NB4 (cell line): ENCODE results near the gene LSM6.

Experiments used
- DNase-seq: peaks from one replicate; pipeline ENCODE4 v3.0.0; 2010; ENCODE audit warnings: low read depth
- H3K4me3 ChIP-seq: one replicate; pipeline ENCODE4 v1.5.1; 2011; ENCODE audit warnings: mild to moderate bottlenecking, low read depth, low read length, moderate library complexity
- CTCF ChIP-seq: IDR thresholded peaks from one replicate; pipeline ENCODE4 v1.5.1; 2012; ENCODE audit warnings: low read depth, low read length
- MAX ChIP-seq: IDR thresholded peaks from 2 replicates; pipeline ENCODE4 v1.6.1; 2011; ENCODE audit warnings: low read depth, low read length
- MYC ChIP-seq: IDR thresholded peaks from 2 replicates; pipeline ENCODE4 v1.6.1; 2011; ENCODE audit warnings: low read depth, low read length
- POLR2A ChIP-seq: IDR thresholded peaks from 2 replicates; pipeline ENCODE4 v1.6.1; 2011; ENCODE audit warnings: mild to moderate bottlenecking; ENCODE audit not compliant: insufficient read length; ENCODE audit errors: extremely low read depth

Gene LSM6

GRCh38 chr4:146236216-146236615 is 60.7 kb downstream of the LSM6 start:
- no peak for DNase-seq
- TF ChIP-seq MAX = no peak
- TF ChIP-seq MYC = no peak
- no peak for TF ChIP-seq CTCF
- no peak for TF ChIP-seq POLR2A
- H3K4me3 ChIP-seq = no peak overlapping the region

DNA sequence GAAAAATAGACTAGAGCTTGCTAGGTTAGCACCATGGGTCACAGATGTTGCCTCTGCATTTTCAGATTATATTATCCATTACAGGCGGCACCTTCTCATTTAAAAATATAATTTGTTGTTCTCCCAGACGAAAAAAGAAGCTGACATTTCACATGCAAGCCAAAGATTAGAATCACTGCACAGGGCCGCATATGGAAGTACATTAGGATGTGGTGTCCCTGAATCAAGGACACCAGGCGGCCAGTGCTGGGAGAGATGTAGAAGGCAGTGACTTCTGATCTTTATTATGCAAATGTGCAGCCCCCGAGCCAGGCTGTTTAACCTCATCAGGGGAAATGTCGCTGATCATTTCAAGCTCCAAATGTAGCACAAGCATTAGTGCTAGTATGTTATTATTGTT is 61.6 kb downstream of the LSM6 start:
- no peak for TF ChIP-seq POLR2A
- TF ChIP-seq CTCF = no peak
- no peak for TF ChIP-seq MYC
- no peak overlapping the region for H3K4me3 ChIP-seq
- DNase-seq = no peak

DNA sequence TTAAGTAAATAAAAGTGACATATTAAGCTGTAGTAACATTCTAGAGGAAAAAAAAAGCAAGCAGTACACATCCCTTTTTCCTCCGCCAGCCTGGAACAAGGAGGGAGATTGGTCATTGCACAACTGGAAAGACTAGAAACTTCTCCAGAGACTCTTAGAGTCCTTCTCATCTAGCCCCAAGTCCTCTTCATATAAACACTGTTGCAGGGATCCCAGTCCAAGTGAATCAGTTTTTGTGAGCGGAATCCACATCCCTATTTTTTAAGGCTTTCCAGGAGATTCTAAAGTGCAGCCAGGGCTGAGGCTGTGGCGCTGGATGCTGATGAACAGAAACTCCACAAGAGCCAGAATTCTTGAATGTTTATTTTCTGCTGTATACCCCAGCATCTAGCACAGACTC is 62.6 kb downstream of the LSM6 start:
- no peak for TF ChIP-seq CTCF
- no peak for TF ChIP-seq MAX
- TF ChIP-seq POLR2A = no peak
- no peak for TF ChIP-seq MYC
- no peak for DNase-seq
- H3K4me3 ChIP-seq = no peak overlapping the region
